Putamen (tissue), 1 donor: ENCODE data around the gene CD58.
"Not testable (repeated sequence)": the region's sequence is repeated elsewhere in the genome, so short reads cannot be mapped to it uniquely, and the experiment has no call there.

Experiments used
- DNase-seq: peaks from one replicate; pipeline ENCODE4 v3.0.0-alpha.2; 2016; ENCODE audit warnings: low spot score

CD58 gene

GRCh38 chr1:116591951-116592605 is 21.3 kb upstream of the CD58 start:
- not testable (repeated sequence) for DNase-seq

GRCh38 chr1:116591006-116591950 is 20.5 kb upstream of the CD58 start:
- peak; percentile 36 for DNase-seq

DNA sequence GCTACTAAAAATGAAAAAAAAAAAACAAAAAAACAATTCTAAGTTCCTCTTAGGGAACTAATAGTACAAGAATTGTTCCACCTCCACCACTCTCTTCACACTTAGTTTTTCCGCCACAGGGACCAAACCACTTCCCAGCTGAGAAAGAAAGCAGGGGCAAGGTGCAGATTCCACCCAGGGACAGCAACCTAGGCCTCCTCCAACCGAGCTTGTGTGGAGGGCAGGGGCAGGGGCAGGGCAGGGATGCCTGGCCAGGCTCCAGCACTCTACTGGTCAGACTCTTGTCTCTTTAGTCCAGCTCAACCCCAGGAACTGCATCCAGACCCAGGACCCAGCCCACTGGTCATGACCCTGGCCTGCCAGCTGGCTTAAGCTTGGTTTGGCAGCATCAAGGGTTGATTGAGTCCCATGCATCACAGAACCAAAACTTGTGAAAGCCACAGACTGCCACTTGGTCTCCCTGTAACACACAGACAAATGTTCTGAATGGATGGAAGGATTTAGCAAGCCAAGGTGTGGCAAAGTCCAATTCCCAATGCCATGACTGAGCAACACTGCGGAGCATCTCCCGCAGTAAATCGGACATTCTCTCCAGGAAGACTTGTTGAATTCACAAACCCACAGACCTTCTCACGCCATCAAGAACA is 19.7 kb upstream of the CD58 start:
- not testable (repeated sequence) for DNase-seq

GRCh38 chr1:116589101-116589735 is 18.4 kb upstream of the CD58 start:
- not testable (repeated sequence) for DNase-seq

DNA sequence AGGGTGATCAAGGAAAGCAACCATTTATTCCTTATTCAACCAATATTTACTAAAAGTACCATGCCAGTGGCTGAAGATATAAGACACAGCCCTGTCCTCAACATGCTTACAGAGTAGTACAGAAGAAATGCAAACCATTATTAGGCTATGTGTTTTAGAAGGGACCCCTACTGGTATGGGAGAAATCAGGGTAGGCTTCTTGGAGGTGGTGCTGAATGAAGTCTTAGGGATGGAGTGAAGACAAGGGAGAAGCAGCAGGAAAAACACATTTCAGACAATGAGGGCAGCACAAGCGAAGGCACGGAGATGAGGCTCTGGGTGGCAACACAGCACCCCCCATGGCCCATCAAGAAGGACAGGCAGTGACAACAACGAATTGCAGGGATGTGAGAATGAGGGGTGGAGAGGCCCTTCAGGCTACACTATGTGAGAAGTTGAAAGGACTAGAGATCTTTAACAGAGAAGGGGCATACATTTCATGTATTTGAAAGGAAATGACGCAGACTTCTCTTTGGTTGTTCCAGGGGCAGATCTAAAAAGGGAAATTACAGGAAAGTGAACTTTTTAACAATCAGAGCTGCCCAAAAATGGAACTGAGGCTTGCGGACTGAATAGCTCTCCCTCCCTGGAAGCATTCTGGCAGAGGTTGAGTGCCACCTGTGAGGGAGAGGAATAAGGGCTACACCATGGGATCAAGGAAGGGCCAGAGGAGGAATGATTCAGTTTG is 16.8 kb upstream of the CD58 start:
- no peak for DNase-seq

DNA sequence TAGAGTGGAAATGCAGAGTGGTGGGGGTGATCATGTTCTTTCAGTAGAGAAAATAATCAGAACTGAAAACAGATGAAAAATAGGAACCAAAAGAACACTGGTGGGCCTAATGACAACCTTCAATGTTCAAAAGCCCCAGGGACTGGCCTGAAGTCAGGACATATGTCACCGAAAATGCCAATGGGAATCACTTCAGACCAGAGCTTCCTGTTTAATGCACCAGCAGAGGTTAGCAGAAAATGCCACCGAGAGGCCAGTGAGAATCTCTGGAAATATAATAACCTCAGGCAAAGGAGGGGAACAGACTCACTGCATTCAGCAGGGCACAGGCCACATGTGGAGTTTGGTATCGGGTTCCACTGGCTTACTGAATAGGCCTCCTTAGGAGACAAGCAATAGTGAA is 15.9 kb upstream of the CD58 start:
- no peak for DNase-seq

DNA sequence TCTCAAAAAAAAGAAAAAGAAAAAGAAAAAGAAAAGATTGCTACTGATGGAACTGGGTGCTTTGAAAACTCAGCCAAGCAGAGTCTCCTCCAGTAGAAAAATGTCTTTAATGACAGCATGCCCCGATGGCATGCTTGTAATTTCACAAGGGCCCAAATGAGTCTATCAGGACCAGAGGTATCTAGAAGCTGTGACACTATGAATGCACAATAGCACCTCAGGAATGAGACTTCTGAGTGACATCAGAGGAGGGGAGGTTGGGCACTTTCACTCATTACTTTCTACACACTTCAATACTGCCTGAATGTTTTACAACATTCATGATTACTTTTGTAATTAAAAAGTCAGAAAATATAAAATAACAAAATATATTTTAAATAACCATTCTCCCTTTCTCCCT is 15.1 kb upstream of the CD58 start:
- DNase-seq, result no peak

GRCh38 chr1:116581323-116581885 is 10.6 kb upstream of the CD58 start:
- DNase-seq, result no peak

DNA sequence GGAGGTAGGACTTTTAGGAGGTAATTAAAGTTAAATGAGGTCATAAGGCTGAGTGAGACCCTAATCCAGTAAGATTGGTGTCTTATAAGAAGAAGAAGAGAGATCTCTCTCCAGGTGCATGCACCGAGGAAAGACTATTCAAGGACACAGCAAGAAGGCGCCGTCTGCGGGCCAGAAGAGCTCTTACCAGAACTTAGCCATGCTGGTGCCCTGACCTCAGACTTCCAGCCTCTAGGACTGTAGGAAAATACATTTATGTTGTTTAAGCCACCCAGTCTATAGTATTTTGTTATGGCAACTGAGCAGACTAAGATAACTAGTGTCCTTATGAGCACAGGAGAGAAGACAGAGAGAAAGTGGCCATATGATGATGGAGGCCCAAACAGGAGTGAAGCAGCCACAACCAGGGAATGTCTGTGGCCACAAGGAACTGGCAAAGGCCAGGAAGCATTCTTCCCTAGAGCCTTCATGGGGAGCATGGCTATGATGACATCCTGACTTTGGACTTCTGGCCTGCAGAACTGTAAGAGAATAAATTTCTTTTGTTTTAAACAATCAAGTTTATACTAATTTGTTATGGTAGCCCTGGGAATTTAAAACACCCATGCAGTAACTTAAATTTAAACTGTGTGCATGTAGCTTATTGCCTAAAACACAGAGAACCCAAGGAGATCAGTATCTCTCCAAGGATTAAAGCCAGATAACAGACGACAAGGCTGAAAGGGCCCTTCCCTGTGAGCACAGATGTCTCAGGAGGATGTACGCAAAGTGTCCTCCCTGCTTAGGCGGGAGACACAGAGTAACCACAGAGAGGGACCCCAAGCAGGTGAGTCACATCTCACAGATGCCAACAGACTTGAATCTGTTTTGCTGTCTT is 9.9 kb upstream of the CD58 start:
- no peak for DNase-seq

GRCh38 chr1:116579259-116579875 is 8.5 kb upstream of the CD58 start:
- DNase-seq, result no peak

GRCh38 chr1:116578581-116578980 is 7.8 kb upstream of the CD58 start:
- DNase-seq, result no peak

- no peak for DNase-seq
Observed at GRCh38 chr1:116577759-116578314, 7.0 kb upstream of the CD58 start.

GRCh38 chr1:116574581-116575291 is 3.9 kb upstream of the CD58 start:
- DNase-seq, result peak; percentile 75

DNA sequence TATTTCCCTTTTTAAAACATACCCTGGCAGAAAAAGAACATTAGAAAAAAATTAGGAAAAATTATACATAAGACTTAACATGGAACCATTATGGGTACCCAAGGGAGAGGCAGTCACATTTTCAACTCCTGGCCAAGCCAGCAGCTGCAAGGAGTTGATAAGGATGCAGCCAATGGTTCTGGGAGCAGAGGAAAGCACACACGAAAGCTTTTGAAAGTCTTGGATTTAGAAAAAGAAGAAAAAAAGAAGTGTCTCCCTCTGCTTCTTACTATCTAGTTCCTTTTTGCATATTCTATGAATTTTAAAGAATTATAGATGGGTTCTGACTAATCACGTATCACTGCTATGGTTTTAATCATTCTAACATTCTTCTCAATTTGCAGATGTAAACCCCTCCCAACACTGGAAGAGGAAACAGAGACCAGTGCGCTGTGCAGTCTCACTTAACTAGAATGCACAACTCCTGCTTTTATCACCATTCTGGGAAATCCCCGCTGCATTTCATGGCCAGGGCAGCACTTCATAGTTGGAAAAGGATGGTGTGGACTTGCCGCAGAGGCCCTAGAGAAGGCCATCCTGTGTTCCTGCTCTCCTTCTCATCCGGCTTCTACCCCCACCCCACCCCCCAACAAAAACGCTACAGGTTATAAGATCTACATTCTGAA is 2.7 kb upstream of the CD58 start:
- DNase-seq, result no peak

- DNase-seq, result no peak
Observed at GRCh38 chr1:116572771-116573430, 2.1 kb upstream of the CD58 start.

- DNase-seq, result no peak
Observed at GRCh38 chr1:116572099-116572498, 1.3 kb upstream of the CD58 start.

DNA sequence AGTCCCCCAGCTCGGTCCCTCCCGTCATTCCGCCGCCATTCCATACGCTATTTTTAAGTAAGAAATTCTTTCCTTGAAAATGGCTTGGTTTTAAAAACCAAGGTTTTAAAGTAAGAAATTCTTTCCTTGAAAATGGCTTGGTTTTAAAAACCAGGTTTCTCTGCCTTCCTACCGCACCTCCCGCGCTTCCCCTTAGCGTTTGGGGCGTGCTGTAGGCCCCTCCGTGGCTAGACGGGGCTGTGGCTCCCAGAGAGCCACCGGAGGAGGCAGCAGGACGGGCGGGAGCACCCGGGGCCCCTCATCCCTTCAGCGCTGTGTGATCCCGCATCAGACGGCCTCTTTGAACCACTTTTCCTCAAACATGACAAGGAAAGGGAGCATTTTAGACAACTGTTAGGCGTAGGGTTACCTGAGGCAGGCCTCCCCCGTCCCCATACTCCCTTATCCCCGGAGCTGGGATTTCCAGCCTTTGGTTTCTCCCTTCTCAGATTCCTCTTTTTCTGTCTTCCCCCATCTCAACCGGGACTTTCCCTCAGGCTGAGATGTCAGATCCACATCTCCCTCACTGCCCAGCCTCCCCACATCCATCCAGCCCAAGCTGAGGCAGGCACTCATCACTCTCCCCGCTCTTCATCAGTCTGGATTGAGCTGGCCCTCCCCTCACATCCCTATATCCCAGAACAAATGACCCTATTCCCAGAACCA is 541 bp upstream of the CD58 start:
- no peak for DNase-seq
